Left cardiac atrium (tissue), 4 donors: ENCODE results near the gene FBL. TPM values are rescaled to one million over a fixed set of nuclear protein-coding genes. Genes with fewer than 3 reads are reported as not detected.

ENCODE experiments used
- ATAC-seq, 2 donors: fragments of 200-7000 bp; cut with Tn5 transposase; one replicate each; pipeline ENCODE4 v1.9.1; 2020; ENCODE audit warnings: mild to moderate bottlenecking in 2 of 2, moderate library complexity in 2 of 2
- DNase-seq: peaks from one replicate; pipeline ENCODE4 v3.0.0-alpha.2; 2020
- intact Hi-C, 2 donors: fragments of 100-400 bp; cut with DNase I; formaldehyde crosslinking; loops; one replicate each; pipeline versions ENCODE4 v1.14.1 to v1.15.1; 2022 to 2023
- total RNA-seq, 2 donors: library from RNA; stranded (reverse); fragmentation: NEBNext Ultra II Directional; extraction: Animal tissue kit (Norgen Biotek cat#: 25700); gene quantifications; one replicate each; pipeline ENCODE4 v1.2.1, GENCODE V29; 2021
- donor health status: DM: no; HTN: yes; CAD: no.
- donor health status: DM: no; HTN: yes; CAD: no; lungs with severe emphysema.
- donor health status: DM: yes; HTN: yes; CAD: no.
- donor health status: Dilated cardiomyopathy.

The FBL gene
- total RNA-seq, 2 donors from 2014 or later: 67.7 to 87.7 TPM

GRCh38 chr19:39847525-39847924 is 1.3 kb upstream of the FBL start:
- DNase-seq: no peak

GRCh38 chr19:39846678-39847486 is 703 bp upstream of the FBL start:
- ATAC-seq (peak in 1 of 2 donors; percentile 6), DNase-seq (no peak)
- intact Hi-C loops: loop anchor here in 1 of 2 donors (10.0 kb wide), 1 partner anchor 52 kb away; no protein-coding TSS in a partner anchor

More at GRCh38 chr19:39847525-39847924, 1.3 kb upstream of the FBL start:
- intact Hi-C loops: loop anchor here in 1 of 2 donors (10.0 kb wide), 1 partner anchor 53 kb away; no protein-coding TSS in a partner anchor
- ATAC-seq: no peak

GRCh38 chr19:39845584-39845932 is 621 bp downstream of the FBL start:
- ATAC-seq: peak; percentile 28 to 63
- DNase-seq: no peak

GRCh38 chr19:39845172-39845571 is 1.0 kb downstream of the FBL start:
- DNase-seq (no peak), ATAC-seq (no peak)
- intact Hi-C loops: loop anchor here in 1 of 2 donors (10.0 kb wide), 1 partner anchor 50 kb away; no protein-coding TSS in a partner anchor

More at GRCh38 chr19:39845584-39845932, 621 bp downstream of the FBL start:
- intact Hi-C loops: loop anchor here in 1 of 2 donors (10.0 kb wide), 1 partner anchor 51 kb away; no protein-coding TSS in a partner anchor

GRCh38 chr19:39843919-39844793 is 2.0 kb downstream of the FBL start:
- intact Hi-C loops: loop anchor here (5.0 to 10.0 kb wide), 2 partner anchors 49 to 52 kb away; no protein-coding TSS in a partner anchor
- ATAC-seq (no peak), DNase-seq (no peak)

GRCh38 chr19:39842693-39843435 is 3.3 kb downstream of the FBL start:
- ATAC-seq: no peak
- intact Hi-C loops: loop anchor here (5.0 to 10.0 kb wide), 2 partner anchors 48 to 51 kb away; no protein-coding TSS in a partner anchor
- no peak for DNase-seq

- intact Hi-C loops: loop anchor here (5.0 to 10.0 kb wide), 2 partner anchors 46 to 49 kb away; no protein-coding TSS in a partner anchor
- DNase-seq: no peak
Observed at GRCh38 chr19:39841041-39841440, 5.1 kb downstream of the FBL start.

GRCh38 chr19:39840492-39840891 is 5.7 kb downstream of the FBL start:
- DNase-seq: no peak
- intact Hi-C loops: loop anchor here (5.0 to 10.0 kb wide), 2 partner anchors 46 to 48 kb away; no protein-coding TSS in a partner anchor
- no peak for ATAC-seq

More at GRCh38 chr19:39841041-39841440, 5.1 kb downstream of the FBL start:
- ATAC-seq: no peak

GRCh38 chr19:39839678-39840327 is 6.4 kb downstream of the FBL start:
- ATAC-seq (no peak), DNase-seq (no peak)

GRCh38 chr19:39838569-39838968 is 7.6 kb downstream of the FBL start:
- intact Hi-C loops: no loop called here
- no peak for DNase-seq
- ATAC-seq: no peak

More at GRCh38 chr19:39839678-39840327, 6.4 kb downstream of the FBL start:
- intact Hi-C loops: loop anchor here (5.0 to 10.0 kb wide), 2 partner anchors 45 to 48 kb away; no protein-coding TSS in a partner anchor

- ATAC-seq (no peak), DNase-seq (no peak)
- intact Hi-C loops: no loop called here
Observed at GRCh38 chr19:39837978-39838377, 8.2 kb downstream of the FBL start.

GRCh38 chr19:39834287-39834841 is 11.8 kb downstream of the FBL start:
- DNase-seq (no peak), ATAC-seq (no peak)
- intact Hi-C loops: no loop called here

GRCh38 chr19:39833464-39834286 is 12.5 kb downstream of the FBL start, which contains the start of gene DYRK1B:
Gene DYRK1B (minus strand): TSS chr19:39834162. CDS start chr19:39831867, 2,295 bp downstream.
- intact Hi-C loops: no loop called here
- DNase-seq: peak; percentile 98
- ATAC-seq: peak; percentile 97

- intact Hi-C loops: no loop called here
- ATAC-seq (no peak), DNase-seq (no peak)
Observed at GRCh38 chr19:39833160-39833463, 13.1 kb downstream of the FBL start.

GRCh38 chr19:39832341-39833083 is 13.7 kb downstream of the FBL start:
- DNase-seq: no peak
- no peak for ATAC-seq
- intact Hi-C loops: no loop called here

GRCh38 chr19:39831679-39832078 is 14.5 kb downstream of the FBL start:
- DNase-seq: no peak
- ATAC-seq: no peak
- intact Hi-C loops: no loop called here
